GM18951 (cell line): ENCODE results near the gene ENAH.
"Not testable (repeated sequence)": the region's sequence is repeated elsewhere in the genome, so short reads cannot be mapped to it uniquely, and the experiment has no call there.

Source experiments
- POLR2A ChIP-seq: IDR thresholded peaks from 4 replicates; pipeline ENCODE4 v1.6.1; 2011; ENCODE audit warnings: mild to moderate bottlenecking; ENCODE audit not compliant: insufficient read length, insufficient read depth; ENCODE audit errors: extremely low read depth
- in situ Hi-C: fragments of 300-500 bp; cut with MboI; formaldehyde crosslinking; loops from one replicate; pipeline ENCODE4 v1.12.0; 2022; ENCODE audit warnings: low sequenced_read_pairs, mixed read lengths, inconsistent platforms; ENCODE audit not compliant: unreplicated experiment

The ENAH gene

DNA sequence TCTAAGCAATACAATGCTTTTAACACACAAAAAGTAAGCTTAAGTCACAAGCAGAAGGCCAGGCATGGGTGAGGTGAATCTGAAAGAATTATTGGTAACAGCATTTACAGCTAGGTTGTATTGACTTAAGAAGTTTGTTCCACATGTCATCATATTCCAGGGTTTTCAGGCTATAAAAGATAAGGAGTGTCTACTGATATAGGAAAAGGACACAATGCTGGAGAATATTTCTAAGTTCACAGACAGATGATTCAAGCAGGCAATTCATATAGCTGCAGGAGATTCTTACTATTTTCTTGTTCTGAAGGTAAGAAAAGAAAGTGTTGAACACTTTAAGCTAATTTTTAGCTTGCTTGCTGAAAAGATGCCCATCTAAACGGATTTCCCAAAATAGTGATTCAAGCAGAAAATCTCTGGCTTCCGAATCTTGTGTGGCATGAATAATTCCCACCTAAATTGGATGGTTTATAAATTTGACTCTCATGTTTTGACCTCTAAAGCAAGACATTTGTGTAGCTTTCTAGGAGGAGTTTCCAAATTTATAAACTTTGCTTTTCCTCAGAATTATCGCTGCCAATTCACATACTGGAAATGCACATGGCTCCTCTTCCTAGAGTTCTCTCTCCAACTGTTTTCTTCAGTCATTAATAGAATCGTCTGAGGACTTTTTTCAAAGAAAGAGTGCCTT lies 129.5 kb downstream of the ENAH start:
- TF ChIP-seq POLR2A, result no peak
- in situ Hi-C loops, result no loop called here

DNA sequence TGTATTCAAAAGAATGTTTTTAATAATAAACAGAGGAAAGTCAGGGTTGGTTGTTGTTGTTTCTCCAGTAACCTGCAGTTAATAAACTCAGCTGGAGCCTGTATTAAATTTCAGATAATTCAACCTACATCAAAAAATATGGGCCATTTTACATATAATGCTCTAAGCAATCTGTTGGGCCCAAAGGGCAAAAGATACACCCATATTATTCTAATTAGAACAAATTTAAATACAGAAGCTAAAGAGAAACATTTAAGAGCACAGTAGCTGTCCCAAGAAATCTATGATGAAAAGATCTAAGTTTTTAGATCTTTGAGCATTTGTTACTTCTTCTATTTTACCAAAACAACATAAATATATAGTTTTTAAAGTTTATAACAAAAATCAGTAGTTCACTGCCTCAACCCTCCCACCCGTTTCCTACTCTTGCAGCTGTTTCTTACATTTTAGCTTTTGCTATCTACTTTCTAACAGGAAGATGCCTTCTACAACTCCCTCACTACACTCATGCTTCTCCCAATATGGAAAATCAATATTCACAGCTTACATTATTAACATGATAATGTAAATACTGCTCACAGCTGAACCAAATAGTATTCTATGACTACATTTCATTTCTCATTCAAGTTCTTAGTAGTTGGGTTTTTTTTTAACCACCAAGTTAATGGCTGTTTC lies 130.2 kb downstream of the ENAH start:
- TF ChIP-seq POLR2A, result no peak
- in situ Hi-C loops, result no loop called here

DNA sequence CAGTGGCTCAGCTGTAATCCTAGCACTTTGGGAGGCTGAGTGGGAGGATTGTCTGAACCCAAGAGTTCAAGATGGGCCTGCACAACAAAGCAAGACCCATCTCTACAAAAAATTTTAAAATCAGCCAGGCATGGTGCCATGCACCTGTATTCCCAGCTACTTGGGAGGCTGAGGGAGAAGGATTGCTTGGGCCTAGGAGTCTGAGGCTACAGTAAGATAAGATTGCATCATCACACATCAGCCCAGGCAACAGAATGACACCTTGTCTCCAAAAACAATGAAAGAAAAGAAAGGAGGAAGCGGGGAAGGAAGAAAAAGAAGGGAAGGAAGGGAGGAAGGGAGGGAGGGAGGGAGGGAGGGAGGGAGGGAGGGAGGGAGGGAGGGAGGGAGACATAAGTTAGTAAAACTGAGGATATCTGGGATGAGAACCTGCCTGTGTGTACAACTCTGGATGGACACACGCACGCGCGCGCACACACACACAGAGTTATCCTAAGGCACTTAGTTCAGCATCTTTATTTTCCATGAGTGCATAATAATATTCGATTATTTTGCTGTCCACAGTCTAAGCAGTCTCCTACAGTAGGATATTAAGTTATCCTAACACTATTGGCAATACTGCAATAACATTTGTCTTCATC lies 132.2 kb downstream of the ENAH start:
- in situ Hi-C loops, result no loop called here
- TF ChIP-seq POLR2A, result no peak

DNA sequence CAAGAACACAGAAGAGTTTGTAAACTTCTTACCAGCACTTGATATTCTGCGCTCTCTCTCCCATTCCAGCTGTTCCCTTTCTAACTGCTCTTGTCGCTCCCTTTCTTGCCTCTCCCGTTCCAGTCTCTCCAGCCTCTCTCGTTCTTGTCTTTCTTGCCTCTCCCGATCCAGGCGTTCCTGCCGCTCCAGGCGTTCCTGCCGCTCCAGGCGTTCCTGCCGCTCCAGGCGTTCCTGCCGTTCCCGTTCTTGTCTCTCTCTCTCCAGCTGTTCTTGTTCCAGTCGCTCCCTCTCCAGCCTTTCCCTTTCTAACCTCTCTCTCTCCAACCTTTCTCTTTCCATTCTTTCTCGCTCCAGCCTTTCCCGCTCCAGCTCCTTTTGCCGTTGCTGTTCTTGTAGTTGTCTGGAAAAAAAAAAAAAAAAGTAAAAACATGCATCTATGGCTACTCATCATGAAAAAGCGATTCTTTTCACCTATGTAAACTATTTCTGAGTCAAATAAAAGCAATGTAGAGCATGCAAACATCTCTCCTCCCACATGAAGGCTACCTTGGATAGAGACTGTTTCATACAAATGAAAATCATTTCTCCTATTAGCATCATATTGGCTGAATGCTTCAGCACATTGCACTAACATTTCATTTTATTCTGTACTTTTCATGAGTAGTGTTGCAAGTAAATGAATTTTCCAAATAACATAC lies 133.6 kb downstream of the ENAH start:
- no peak for TF ChIP-seq POLR2A
- in situ Hi-C loops, result no loop called here

DNA sequence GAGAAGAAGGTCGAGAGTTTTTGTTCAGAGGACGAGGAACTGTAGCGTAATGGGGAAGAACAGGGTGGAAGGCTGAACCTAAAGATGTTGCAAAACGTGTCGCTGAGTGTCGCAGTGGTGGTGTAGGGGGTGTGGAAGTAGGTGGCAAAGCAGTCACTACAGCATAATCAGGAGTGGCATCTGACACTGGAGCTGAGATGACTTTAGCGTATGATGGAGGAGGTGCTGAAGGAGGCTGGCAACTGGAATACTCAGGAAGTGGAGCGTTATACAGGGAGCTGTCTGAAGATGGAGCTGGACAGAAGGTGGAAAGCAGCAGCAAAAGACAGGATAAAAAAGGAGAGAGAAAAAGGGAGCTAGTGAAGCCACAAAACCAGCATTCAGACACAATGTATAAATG lies 135.2 kb downstream of the ENAH start:
- in situ Hi-C loops, result no loop called here
- no peak for TF ChIP-seq POLR2A

DNA sequence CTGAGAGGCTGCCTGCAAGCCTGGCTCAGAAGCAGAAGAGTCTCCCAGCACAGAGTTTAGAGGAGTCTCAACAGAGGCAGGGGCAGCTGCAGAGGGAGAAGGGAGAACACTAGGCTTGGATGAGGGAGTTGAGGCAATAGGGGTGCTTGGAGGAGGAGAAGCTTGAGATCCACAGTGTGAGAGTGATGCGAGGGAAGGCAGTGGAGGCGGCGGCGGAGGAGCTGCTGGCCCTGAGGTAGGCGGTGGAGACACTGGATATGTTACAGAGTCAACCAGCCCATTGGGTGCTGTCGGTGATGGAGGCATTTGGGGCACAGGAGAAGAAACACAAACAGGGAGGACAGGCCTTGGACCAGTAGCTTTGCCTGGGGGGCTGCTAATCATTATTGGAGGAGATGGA lies 135.7 kb downstream of the ENAH start:
- TF ChIP-seq POLR2A, result no peak
- in situ Hi-C loops, result no loop called here

DNA sequence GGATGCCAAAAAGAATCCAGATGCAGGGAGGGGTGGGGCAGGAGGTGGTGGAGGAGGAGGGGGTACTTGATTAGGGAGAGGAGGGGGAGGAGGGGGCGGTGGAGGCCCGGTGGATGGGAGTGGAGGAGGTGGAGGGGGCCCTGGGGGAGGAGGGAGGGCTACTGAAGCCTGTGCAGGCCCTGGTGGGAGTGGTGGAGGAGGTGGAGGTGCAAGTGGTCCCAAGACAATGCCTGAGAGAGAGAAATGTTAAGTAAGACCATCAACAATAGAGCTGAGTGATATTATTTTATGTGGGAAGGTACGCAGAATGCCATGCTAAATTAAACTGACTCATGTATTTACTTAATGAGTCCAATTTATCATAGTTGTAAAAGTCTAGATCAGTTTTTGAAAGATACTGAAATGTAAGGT lies 138.2 kb downstream of the ENAH start:
- in situ Hi-C loops, result no loop called here
- no peak for TF ChIP-seq POLR2A

DNA sequence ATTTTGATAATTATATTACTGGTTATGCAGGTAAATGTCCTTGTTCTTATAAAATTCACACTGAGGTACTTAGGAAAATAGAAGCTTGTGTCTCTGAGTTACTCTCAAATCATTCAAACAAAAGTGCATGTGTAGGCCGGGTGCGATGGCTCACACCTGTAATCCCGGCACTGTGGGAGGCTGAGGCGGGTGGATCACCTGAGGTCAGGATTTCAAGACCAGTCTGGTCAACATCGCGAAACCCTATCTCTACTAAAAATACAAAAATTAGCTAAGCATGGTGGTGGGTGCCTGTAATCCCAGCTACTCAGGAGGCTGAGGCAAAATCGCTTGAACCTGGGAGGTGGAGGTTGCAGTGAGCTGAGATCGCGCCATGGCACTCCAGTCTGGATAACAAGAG lies 139.3 kb downstream of the ENAH start:
- in situ Hi-C loops, result not testable (repeated sequence)

DNA sequence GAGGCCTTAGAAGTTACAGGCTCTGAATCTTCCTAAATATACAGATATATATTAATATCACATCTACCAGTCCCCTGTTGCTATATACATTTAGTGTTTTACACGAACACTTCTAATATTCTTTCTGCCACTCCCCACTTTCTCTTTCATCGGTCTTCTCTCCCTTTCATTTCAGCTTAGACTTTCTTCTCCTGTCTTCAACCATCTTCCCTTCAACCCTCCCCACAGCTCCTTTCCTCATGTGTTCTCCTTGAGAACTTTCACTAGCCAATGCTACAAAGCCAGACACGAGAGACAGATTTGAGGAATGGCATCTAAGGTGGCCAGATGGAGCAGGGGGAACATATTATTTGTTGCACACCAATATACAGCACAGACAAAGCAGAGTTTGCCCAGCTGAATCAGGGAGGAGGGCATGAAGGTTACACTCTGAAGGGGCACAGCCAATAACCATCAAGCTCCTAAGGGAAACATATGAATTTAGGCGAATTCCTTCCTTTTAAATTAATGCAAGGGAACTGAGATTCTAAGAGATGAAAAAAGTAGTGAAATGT lies 141.0 kb downstream of the ENAH start:
- no peak for TF ChIP-seq POLR2A
- in situ Hi-C loops, result no loop called here

DNA sequence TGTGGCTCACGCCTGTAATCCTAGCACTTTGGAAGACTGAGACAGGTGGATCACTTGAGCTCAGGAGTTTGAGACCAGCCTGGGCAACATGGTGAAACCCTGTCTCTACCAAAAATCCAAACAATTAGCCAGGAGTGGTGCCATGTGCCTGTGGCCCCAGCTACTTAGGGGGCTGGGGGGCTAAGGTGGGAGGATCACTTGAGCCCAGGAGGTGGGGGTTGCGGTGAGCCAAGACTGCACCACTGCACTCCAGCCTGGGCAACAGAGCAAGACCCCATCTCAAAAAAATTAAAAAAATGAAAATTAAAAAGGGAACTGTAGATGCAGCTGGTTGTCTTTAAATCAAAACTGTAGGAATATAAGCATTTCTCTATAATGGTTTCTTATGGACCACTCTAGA lies 142.2 kb downstream of the ENAH start:
- in situ Hi-C loops, result not testable (repeated sequence)

DNA sequence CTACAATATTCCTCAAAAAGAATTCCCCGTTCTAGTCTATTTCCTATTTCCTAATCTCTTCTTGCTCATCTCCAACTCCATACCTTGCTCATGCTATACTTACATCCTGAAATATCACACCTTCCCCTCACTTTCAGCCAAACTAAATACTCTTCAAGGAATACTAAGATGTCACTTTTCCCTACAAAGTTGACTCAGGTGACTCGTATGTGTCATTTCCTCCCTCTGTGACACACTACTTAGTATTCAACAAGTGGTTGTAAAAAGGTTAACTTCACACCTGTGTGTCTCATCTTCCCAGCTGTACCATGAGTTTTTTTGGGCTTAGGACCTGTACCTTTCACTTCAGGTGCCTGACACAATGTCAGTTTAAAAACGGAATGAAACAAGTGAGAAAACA lies 143.2 kb downstream of the ENAH start:
- in situ Hi-C loops, result no loop called here
- no peak for TF ChIP-seq POLR2A

DNA sequence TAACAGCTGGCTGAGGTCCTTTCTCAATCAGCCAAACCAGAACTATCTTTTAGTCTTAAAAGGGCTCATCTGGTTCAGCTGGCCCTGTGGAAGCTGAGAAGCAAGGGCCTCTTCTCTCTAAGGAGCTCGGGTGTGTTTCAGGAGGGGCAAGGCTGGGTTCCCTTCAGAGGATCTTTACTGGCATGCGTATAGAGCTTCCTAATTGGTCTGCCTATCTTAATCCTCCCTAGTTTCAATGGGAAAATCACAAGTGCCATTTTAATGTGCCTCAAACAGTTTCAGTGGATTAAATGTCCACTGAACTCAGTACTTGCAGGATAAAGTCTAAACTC lies 143.6 kb downstream of the ENAH start:
- no peak for TF ChIP-seq POLR2A
- in situ Hi-C loops, result no loop called here

DNA sequence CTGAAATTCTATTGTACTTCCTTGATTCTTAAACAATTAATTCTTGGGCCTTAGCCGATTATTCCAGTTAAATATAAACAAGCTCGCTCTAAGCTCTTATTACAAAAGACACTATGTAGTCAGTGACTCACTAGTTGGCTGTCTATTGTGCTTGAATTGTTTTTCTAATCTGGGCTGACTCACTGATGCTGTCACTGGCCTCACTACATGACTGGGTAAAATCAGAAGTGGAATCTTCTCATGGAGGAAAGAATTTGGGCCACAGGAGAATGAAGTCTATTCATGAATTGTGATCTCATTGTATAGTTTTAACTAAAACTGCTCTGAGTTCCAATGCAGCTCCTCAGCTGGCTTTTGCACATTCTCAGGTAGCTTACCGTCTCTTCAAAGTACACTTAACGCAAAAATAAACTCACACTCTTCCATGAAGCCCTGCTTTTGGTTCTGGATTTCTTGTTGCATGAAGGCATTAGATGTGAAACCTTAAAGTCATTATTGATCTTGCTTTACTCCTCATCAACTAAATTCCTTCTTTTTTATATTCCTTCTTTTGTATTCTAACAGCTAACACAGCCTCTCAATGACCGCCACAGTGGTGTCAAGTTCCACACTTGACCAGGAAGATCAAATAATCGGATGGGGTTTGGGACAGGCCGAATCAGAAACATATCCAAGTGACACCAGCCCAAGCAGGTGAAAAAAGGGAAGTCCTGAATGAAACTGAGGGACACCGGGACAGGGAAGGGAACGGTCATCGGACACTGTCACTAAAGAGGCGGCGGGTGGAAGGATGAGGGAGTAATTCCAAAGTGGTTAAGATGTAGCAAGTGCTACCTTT lies 144.2 kb downstream of the ENAH start:
- TF ChIP-seq POLR2A, result no peak
- in situ Hi-C loops, result no loop called here
